Keratinocyte (primary cell): Measurements from ENCODE around the gene RSL1D1.
"Not testable (repeated sequence)": the region's sequence is repeated elsewhere in the genome, so short reads cannot be mapped to it uniquely, and the experiment has no call there.

Experiments
- CTCF ChIP-seq, 3 experiments: IDR thresholded peaks in 1 of 3; conservative IDR thresholded peaks in 1 of 3; optimal IDR thresholded peaks in 1 of 3; 2 replicates in 2 of 3; 3 replicates in 1 of 3; pipeline versions ENCODE3 to v1.5.1; 2011; ENCODE audit warnings: low read length in 3 of 3, mild to moderate bottlenecking in 3 of 3, moderate library complexity in 2 of 3, control low read depth in 1 of 3, inconsistent platforms in 1 of 3; ENCODE audit not compliant: insufficient read depth in 2 of 3; ENCODE audit errors: extremely low read depth in 1 of 3
- EZH2 ChIP-seq: IDR thresholded peaks from one replicate; pipeline ENCODE4 v1.6.1; 2012; ENCODE audit warnings: inconsistent platforms, mild to moderate bottlenecking, low read length, moderate library complexity

- TF ChIP-seq EZH2; CTCF (optimal IDR thresholded peaks at IDR 0.05 in 1 of 3, IDR thresholded peaks at IDR 0.05 in 1 of 3, conservative IDR thresholded peaks at IDR 0.05 in 1 of 3; ENCODE audit: extremely low read depth in 1 of 3, insufficient read depth in 2 of 3, low read length in 3 of 3): not testable (repeated sequence)
Measured at GRCh38 chr16:11825520-11826165, 25.7 kb downstream of the RSL1D1 start.
